Measurements from ENCODE around the gene TMEM139. TPM values are rescaled to one million over a fixed set of nuclear protein-coding genes. Genes with fewer than 3 reads are reported as not detected.
A peak's percentile ranks its signal among the peaks of the same experiment; 100 is the strongest.

Gene TMEM139
- total RNA-seq, 2 experiments from 2014 or later = 1.1 TPM

DNA sequence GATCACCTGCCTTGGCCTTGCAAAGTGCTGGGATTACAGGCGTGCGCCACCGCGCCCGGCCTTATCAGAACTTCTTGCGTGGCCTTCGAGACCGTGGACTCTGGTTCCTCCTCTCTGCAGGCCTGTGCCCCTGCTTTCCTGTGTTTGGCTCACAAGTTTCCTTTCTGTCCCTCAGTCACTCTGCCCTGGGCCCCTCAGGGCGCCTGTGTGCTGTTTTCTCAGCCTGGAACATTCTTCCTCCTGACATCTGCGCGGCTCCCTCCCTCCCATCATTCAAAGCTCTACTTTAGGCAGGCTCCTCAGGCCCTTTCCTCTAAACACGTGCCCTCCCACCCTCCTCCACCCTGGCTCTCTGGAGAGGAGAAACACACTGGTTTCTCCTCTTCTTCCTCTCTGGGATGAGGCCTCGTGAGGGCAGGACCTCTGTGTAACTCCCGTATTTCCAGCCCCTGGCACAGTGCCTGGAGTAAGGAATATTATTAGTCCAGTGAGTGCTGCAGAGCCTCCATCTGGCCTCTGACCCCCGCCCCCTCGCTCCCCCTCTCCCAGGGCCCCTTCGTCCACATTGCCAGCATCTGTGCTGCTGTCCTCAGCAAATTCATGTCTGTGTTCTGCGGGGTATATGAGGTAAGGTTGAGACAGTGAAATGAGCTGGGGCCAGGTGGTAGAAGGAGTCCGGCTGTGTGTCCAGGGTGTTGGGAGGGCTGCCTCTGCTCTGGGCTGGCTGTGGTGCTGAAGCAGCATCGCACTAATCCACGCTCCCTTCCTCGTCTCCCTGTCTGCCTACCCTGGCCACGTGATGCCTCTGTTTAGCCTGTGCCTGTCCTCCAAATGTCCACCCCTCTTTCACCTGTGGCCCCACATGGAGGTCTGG is 38.2 kb downstream of the TMEM139 start:
- DNase-seq = no peak
- Mint-ChIP-seq H3K27me3 (peaks cover 2% of the 10 kb centered on the region), H3K36me3 (no peaks in the 10 kb centered on the region), H3K27ac (no peak overlapping the region), H3K4me3 (no peak overlapping the region), H3K4me1 (peaks cover 9% of the 10 kb centered on the region), H3K9me3 (no peaks in the 10 kb centered on the region)
- ATAC-seq (ENCODE audit: low read depth) = no peak
- POLR2A ChIA-PET = interaction anchor here (1.1 kb wide), 1 partner anchor 13 kb away, joined by 3 read pairs; no protein-coding TSS in a partner anchor

- no peak for DNase-seq
- Mint-ChIP-seq H3K27ac (no peak overlapping the region), H3K36me3 (no peaks in the 10 kb centered on the region), H3K9me3 (no peaks in the 10 kb centered on the region), H3K4me1 (peaks cover 9% of the 10 kb centered on the region), H3K4me3 (no peak overlapping the region), H3K27me3 (peaks cover 2% of the 10 kb centered on the region)
- POLR2A ChIA-PET = interaction anchor here (1.1 kb wide), 1 partner anchor 14 kb away, joined by 3 read pairs; no protein-coding TSS in a partner anchor
- no peak for ATAC-seq (ENCODE audit: low read depth)
These were observed 38.9 kb downstream of the TMEM139 start for GRCh38 chr7:143323653-143324052.

DNA sequence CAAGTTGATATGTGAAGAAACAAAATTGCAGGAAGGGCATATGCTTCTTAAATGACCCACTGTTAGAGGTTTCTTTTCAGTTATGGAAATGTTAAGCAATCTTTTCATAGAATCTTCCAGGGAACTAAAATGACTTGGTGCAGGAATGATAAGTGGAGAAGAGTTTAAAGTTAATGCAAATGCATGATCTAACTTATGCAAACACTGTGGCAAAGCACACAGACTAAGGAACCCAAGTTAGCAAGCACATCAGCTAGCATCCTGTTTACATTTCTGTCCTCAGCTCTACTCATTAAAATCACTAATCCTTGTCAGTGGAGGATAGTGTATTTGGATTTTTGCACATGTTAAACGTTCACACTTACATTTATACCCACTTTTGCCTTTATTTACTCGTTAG is 40.5 kb downstream of the TMEM139 start:
- Mint-ChIP-seq H3K4me3 (no peak overlapping the region), H3K4me1 (peaks cover 9% of the 10 kb centered on the region), H3K27ac (no peak overlapping the region), H3K36me3 (no peaks in the 10 kb centered on the region), H3K27me3 (no peaks in the 10 kb centered on the region), H3K9me3 (no peaks in the 10 kb centered on the region)
- no peak for DNase-seq
- no peak for ATAC-seq (ENCODE audit: low read depth)
- POLR2A ChIA-PET = no interaction called here

- Mint-ChIP-seq H3K27ac (peak overlapping the region; percentile 19), H3K27me3 (peaks cover 4% of the 10 kb centered on the region), H3K4me3 (no peak overlapping the region), H3K4me1 (peaks cover 9% of the 10 kb centered on the region), H3K9me3 (no peaks in the 10 kb centered on the region), H3K36me3 (no peaks in the 10 kb centered on the region)
- ATAC-seq (ENCODE audit: low read depth) (no peak), DNase-seq (no peak)
- POLR2A ChIA-PET = interaction anchor here (0.6 kb wide), 1 partner anchor 10 kb away, joined by 3 read pairs; no protein-coding TSS in a partner anchor
These were observed 43.1 kb downstream of the TMEM139 start for GRCh38 chr7:143327903-143328302.

DNA sequence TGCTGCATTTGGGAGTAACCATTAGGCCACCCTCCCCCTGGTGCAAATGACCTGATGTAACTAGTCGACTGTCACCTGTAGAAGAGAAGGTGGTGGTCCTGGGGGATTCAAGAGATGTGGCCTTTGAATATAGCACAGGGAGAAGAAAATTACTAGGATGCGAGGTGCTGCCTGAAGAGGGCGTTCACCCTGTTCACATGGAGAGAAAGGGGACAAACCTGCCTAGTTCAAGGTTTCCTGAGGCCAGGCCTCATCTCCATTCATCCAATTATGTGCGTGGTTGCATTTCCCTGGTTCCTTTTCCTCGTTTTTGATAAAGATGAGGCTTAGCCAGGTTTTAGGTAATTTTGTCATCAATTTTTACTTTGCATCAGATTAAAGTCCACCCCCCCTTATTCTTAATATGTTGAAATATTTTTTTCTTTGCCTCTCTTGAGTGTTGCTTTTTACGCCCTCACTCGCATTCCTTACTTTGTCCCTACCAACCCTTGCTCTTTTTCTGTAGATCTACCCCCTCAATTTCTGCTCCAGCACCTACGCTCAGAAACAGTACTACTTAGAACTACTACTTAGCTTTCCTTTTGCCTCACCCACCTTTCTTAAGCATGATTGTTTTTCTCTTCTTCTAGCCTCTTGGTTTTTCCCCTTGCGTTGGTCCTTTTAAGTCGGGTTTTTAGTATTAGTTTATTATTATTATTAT is 44.9 kb downstream of the TMEM139 start:
- Mint-ChIP-seq H3K27ac (no peak overlapping the region), H3K36me3 (no peaks in the 10 kb centered on the region), H3K27me3 (peaks cover 6% of the 10 kb centered on the region), H3K4me3 (no peak overlapping the region), H3K9me3 (no peaks in the 10 kb centered on the region), H3K4me1 (peaks cover 9% of the 10 kb centered on the region)
- POLR2A ChIA-PET = no interaction called here
- DNase-seq (no peak), ATAC-seq (ENCODE audit: low read depth) (no peak)

- no peak for ATAC-seq (ENCODE audit: low read depth)
- no peak overlapping the region for H3K27ac Mint-ChIP-seq
- no peaks in the 10 kb centered on the region for H3K4me1 Mint-ChIP-seq
These were observed 46.5 kb downstream of the TMEM139 start for GRCh38 chr7:143331179-143331801.

GRCh38 chr7:143334244-143334643 is 49.5 kb downstream of the TMEM139 start:
- Mint-ChIP-seq H3K9me3 (no peaks in the 10 kb centered on the region), H3K27ac (no peak overlapping the region), H3K36me3 (no peaks in the 10 kb centered on the region), H3K4me1 (peaks cover 1% of the 10 kb centered on the region), H3K4me3 (no peak overlapping the region), H3K27me3 (peaks cover 36% of the 10 kb centered on the region)
- ATAC-seq (ENCODE audit: low read depth) (no peak), DNase-seq (no peak)
- POLR2A ChIA-PET = no interaction called here

More at GRCh38 chr7:143331179-143331801, 46.5 kb downstream of the TMEM139 start:
- POLR2A ChIA-PET = interaction anchor here (0.7 kb wide), 1 partner anchor 14 kb away, joined by 3 read pairs; no protein-coding TSS in a partner anchor
- DNase-seq = no peak
- peaks cover 13% of the 10 kb centered on the region for H3K27me3 Mint-ChIP-seq
- H3K9me3 Mint-ChIP-seq = no peaks in the 10 kb centered on the region
- H3K36me3 Mint-ChIP-seq = no peaks in the 10 kb centered on the region
- H3K4me3 Mint-ChIP-seq = no peak overlapping the region

- Mint-ChIP-seq H3K27ac (no peak overlapping the region), H3K4me3 (no peak overlapping the region), H3K36me3 (no peaks in the 10 kb centered on the region), H3K27me3 (peaks cover 47% of the 10 kb centered on the region), H3K9me3 (no peaks in the 10 kb centered on the region), H3K4me1 (peaks cover 1% of the 10 kb centered on the region)
- ATAC-seq (ENCODE audit: low read depth) (no peak), DNase-seq (no peak)
- POLR2A ChIA-PET = interaction anchor here (1.6 kb wide), 1 partner anchor 12 kb away, joined by 3 read pairs; no protein-coding TSS in a partner anchor
These were observed 52.5 kb downstream of the TMEM139 start for GRCh38 chr7:143337216-143337615.

Other genes starting within 250 kb of the TMEM139 start
- gene OR6V1, start 232.6 kb upstream of the TMEM139 start, total RNA-seq = not detected
- not detected for gene PIP, start 152.9 kb upstream of the TMEM139 start, total RNA-seq
- gene TAS2R39, start 101.5 kb upstream of the TMEM139 start, total RNA-seq = not detected
- gene TAS2R40, start 62.9 kb upstream of the TMEM139 start, total RNA-seq = not detected
- gene GSTK1, start 21.5 kb upstream of the TMEM139 start, total RNA-seq = 100 to 1,000 TPM; 355 to 368 TPM
- gene CASP2, start 3.4 kb downstream of the TMEM139 start, total RNA-seq = 10 to 100 TPM; 96.5 to 98.8 TPM
- gene CLCN1, start 31.2 kb downstream of the TMEM139 start, total RNA-seq = under 1 TPM in 1 of 2 experiments, not detected in 1; 0.08 TPM
- gene FAM131B, start 77.8 kb downstream of the TMEM139 start, total RNA-seq = 1 to 10 TPM; 2.3 to 2.9 TPM
- gene ZYX, start 96.4 kb downstream of the TMEM139 start, total RNA-seq = 100 to 1,000 TPM; 199 to 200 TPM
- gene EPHA1, start 123.9 kb downstream of the TMEM139 start, total RNA-seq = 10 to 100 TPM; 27.3 to 28.2 TPM
- gene TAS2R60, start 158.5 kb downstream of the TMEM139 start, total RNA-seq = under 1 TPM in 1 of 2 experiments, not detected in 1; 0.65 TPM
- gene TAS2R41, start 192.9 kb downstream of the TMEM139 start, total RNA-seq = not detected